Renal cortical epithelial cell (primary cell): Measurements from ENCODE around the gene CSGALNACT2. TPM values are rescaled to one million over a fixed set of nuclear protein-coding genes. Genes with fewer than 3 reads are reported as not detected.
"Not testable (repeated sequence)": the region's sequence is repeated elsewhere in the genome, so short reads cannot be mapped to it uniquely, and the experiment has no call there.

Experiments
- DNase-seq: peaks from one replicate; pipeline ENCODE4 v3.0.0-alpha.2; 2011; ENCODE audit warnings: low read depth
- total RNA-seq: library from RNA; depleted of rRNA; stranded (reverse); fragments of >200 nt; gene quantifications from 2 replicates; pipeline ENCODE4 v1.2.3, GENCODE V29; 2014

CSGALNACT2 gene, protein sequence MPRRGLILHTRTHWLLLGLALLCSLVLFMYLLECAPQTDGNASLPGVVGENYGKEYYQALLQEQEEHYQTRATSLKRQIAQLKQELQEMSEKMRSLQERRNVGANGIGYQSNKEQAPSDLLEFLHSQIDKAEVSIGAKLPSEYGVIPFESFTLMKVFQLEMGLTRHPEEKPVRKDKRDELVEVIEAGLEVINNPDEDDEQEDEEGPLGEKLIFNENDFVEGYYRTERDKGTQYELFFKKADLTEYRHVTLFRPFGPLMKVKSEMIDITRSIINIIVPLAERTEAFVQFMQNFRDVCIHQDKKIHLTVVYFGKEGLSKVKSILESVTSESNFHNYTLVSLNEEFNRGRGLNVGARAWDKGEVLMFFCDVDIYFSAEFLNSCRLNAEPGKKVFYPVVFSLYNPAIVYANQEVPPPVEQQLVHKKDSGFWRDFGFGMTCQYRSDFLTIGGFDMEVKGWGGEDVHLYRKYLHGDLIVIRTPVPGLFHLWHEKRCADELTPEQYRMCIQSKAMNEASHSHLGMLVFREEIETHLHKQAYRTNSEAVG
- total RNA-seq = 10.2 and 18.1 TPM in 2 replicates

DNA sequence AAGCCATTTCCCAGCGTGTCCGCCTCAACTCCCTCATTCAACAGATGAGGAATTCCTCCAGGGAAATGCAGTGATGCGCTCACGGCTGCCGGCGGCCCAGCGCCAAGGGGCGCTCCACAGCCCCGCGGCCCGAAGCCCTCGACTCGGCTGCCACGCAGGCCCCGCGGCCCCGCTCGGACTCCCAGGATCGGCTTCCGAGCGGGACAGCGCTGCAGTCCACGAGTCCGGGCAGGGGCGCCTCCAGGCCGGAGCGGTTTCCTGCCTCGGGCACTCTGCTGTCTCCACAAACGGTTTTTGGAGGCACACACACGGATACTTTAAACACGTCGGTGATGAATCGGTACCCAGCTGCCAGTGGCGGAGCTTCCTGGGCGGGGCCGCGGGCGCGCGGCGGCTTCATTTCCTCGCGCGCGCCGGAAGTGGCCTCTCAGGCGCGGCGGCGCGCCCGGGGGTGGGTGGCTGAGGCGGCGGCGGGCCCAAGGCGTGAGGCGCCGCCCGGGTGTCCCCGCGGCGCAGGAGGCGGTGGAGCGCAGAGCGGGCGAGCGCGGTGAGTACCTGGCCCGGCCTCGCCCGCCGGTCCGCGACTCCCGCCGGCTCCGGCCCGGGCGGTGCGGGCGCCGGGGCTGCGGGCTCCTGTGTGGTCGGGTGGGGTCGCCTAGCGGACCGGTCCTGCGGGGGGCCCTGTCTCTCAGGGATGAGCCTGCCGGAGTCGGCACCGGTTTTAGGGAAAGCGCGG is at the start of gene CSGALNACT2:
TSS of gene CSGALNACT2 (plus strand) at position 425 of the 736 bp plus-strand sequence. CDS start 16,705 bp downstream, outside the sequence.
- peak; percentile 61 for DNase-seq

DNA sequence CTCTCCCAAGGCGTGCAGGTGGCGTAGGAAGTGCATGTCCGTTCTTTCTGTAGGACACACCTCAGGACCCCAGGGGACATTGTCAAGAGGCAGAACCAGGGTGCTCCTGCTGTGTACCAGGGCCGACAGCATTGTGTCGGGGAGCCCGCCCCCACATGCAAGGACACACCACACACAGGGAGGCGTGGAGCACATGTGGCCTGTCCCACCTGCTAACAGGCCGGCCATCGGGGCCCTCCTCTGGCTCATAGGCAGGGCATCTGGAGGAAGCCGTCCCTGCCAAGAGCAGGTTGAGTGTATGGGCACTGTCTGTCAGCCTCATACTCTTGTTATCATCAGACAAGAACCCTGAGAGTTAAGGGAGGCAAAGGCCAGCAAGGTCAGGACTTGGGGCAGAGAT is 48.7 kb upstream of the CSGALNACT2 start:
- DNase-seq = no peak

GRCh38 chr10:43090188-43090587 is 48.1 kb upstream of the CSGALNACT2 start:
- no peak for DNase-seq

DNA sequence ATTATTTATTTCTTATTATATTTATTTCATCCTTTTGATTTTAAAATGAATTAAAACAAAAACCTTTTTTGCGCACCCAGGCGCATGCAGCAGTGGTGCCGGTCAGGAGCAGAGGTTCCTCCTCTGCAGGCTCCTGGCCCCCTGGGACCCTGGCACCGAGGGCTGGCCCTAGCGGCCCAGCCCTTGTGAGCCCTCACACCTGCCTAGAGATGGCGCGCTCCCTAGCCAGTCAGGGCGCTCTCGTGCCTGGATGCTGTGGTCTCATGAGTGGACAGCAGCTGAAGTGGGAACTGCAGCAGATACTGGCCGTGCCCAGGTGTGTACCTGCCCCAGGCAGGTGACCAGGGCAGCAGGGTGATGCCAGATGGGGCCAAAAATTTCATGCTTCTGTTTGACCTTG is 47.6 kb upstream of the CSGALNACT2 start:
- no peak for DNase-seq

DNA sequence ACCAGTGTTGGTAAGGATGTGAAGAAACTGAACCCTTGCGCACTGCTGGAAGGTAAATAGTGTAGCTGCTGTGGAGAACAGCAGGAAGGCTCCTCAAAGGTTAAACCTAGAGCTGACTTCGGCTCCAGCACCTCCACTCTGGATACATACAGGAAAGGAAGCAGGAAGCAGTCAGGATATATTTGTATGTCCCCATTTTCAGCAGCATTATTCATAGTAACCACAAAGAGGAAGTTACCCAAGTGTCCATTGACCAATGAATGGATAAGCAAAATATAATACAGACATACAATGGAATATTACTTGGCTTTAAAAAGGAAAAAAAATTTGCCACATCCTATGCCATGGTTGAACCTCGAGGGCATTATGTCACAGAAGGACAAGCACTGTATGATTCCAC is 46.4 kb upstream of the CSGALNACT2 start:
- no peak for DNase-seq

- no peak for DNase-seq
Measured at GRCh38 chr10:43093423-43094076, 44.7 kb upstream of the CSGALNACT2 start.

- no peak for DNase-seq
Measured at GRCh38 chr10:43094085-43094484, 44.2 kb upstream of the CSGALNACT2 start.

DNA sequence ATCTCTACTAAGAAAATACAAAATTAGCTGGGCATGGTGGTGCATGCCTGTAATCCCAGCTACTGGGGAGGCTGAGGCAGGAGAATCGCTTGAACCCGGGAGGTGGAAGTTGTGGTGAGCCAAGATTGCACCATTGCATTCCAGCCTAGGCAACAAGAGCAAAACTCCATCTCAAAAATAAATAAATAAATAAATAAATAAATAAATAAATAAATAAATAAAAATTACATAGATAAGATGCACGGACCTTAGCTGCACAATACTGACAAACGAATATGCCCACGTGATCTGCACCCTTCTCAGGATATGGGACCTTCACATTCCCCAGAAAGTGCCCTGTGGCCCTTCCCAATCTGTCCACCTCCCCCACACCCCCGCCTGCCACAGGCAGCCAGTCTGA is 38.9 kb upstream of the CSGALNACT2 start:
- not testable (repeated sequence) for DNase-seq

DNA sequence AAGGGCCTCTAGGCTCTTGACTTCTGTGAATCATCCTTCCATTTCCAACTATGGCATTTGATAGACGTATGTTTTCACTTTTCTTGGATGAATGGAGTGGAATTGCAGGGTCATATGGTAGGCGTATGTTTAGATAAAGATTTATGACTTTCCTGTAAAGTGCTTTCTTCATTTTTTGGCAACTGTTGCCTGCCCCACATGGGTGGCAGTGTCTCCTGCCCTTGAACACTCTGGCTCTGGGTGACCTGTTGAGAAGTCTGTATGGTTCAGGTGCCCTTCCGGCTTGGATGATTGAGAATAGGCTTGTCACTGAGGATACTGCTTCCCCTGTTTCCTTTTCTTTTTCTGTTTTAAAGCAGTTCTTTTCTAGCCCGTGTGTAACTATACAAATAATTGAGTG is 38.3 kb upstream of the CSGALNACT2 start:
- DNase-seq = no peak

- DNase-seq = no peak
Measured at GRCh38 chr10:43100366-43100765, 37.9 kb upstream of the CSGALNACT2 start.

GRCh38 chr10:43102063-43102828 is 36.0 kb upstream of the CSGALNACT2 start:
- DNase-seq = no peak

DNA sequence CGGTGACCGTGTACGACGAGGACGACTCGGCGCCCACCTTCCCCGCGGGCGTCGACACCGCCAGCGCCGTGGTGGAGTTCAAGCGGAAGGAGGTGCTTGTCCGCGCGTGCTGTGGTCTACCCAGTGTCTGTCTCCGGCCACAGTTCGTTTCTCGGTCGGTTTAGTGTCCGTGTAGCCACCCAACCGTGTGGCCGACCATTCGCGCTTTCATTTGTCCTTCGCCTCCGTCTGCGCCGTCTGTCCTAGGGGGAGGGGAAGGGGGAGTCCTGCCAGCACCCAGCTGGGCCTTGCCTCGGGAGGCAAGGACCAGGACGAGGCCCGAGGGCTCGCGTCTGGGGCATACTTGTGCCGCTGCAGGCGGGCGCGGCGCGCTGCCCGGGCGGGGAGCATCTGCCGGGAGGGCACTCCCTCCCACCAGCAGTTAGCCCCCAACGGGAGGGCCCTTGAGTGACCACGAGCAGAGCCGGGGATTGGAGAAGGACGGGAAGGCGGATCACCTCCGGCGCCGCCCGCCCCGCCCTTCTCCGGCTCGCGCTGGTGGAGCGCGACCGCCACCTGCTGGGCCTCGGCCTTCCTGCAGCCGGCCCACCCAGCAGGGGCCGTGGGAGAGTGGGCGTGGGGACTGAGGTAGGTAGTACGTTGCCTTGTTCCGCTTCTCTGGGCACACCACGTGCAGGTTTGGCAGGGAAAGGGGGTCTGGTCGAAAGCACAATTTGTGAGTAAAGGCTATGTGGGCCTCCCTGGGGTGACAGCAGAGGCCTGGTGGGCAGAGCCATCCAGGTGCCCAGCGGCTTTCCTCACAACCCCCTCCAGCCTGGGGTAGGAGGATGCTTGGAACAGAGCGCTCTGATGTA is 32.9 kb upstream of the CSGALNACT2 start:
- peak; percentile 18 for DNase-seq

GRCh38 chr10:43105956-43106229 is 32.4 kb upstream of the CSGALNACT2 start:
- DNase-seq = no peak

DNA sequence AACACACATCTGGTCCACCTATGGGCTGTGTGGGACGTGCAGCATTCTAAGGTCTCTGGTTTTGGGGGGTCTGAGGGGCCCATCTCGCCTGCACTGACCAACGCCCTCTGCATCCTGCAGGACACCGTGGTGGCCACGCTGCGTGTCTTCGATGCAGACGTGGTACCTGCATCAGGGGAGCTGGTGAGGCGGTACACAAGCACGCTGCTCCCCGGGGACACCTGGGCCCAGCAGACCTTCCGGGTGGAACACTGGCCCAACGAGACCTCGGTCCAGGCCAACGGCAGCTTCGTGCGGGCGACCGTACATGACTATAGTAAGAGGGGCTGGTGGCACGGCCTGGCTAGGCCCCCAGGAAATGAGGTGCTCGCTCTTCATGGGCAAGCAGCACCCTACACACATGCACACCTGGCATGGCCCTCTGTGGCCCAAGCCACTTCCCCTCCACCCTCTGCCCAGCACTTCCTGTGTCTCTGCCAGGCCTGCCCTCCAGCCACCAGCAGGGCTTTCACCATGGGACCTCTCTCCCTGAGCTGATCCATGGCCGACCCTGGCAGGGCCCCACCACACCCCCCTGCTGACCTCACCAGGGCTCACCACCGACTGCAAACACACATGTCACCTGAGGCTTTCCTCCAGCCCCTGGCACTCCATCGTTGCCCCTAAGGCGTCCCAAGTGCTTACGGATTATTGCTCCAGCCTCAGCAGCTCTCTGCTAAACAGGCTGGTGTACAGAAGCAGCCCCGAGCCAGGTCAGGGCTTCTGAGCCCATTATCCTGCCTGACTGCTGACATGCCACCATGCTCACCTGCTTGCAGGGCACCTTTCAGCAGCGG is 31.8 kb upstream of the CSGALNACT2 start:
- no peak for DNase-seq

- no peak for DNase-seq
Measured at GRCh38 chr10:43108951-43109350, 29.3 kb upstream of the CSGALNACT2 start.

DNA sequence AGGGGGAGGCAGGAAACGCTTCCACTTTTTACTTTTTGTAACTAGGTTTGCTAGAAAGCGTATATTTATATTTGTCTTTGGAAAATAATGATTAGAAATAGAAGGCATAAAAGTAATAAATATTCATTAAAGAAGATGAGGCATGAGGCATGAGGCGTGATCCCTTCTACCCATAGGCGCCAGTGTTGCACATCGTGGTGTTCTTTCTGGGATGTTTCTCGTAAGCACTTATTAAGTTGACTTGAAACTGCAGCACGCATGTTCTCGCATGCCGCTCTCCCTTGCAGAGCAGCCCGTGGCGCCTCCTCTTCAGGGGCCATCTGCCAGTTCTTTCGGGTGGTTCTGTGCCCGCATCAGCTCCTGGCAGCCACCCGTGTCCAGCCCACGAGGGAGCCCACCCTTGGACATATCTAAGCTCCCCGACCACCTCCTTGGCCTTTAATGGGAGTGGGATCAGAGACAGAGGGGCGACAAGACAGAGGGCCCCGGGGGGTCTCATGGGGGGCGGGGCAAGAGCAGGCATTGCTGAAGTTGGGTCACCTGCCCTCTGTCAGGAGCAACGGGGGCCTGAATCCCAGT is 28.5 kb upstream of the CSGALNACT2 start:
- no peak for DNase-seq

DNA sequence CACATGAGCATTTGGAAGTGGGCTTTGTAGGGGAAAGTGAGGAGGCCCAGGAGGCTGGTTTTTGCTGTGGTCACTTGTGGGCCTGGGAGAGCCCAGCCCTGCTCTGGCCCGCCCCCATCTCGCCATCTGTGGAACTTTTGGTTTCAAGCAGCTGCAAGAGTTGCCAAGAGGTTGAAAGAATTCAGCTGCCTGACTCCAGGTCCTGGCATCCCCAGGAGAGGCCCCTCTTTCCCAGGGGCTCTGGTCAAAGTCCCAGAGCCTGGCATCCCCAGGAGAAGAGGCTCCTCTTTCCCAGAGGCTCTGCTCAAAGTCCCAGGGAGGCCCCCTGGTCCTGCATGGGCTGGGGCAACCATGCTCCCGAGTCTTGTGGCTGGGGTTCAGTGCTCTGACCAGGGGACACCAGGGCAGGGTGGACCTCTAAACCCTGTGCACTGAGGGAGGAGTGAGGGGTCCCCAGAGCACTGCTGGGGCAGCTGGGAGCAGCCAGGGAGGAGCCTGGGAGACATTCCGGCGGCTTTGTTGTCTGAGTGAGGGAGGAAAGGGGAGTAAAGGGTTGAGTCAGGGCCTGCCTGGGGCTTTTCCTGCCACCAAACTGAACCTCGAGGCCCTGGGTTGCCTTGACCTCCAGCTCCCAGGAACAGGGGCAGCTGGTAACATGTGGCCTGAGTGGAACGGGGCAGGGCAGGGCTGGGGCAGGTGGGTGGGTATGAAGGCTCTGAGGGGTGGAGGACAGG is 27.7 kb upstream of the CSGALNACT2 start:
- DNase-seq = no peak

GRCh38 chr10:43111101-43111500 is 27.1 kb upstream of the CSGALNACT2 start:
- no peak for DNase-seq
